Activated CD8-positive, alpha-beta T cell treated with anti-CD3 and anti-CD28 coated beads for 36 hours (primary cell): ENCODE data around the gene VTI1A. TPM values are rescaled to one million over a fixed set of nuclear protein-coding genes. Genes with fewer than 3 reads are reported as not detected.

Source experiments
- ATAC-seq: fragments of 200-7000 bp; cut with Tn5 transposase; one replicate; pipeline ENCODE4 v1.10.0; 2021; ENCODE audit warnings: mild to moderate bottlenecking, moderate library complexity
- CTCF ChIA-PET: fragments of 350-600 bp; sonication (Branson Sonifier 250); formaldehyde crosslinking; loops from one replicate; lab custom pipeline; 2021; ENCODE audit warnings: antibody characterized with exemption; lab: Charles Lee
- POLR2A ChIA-PET: fragments of 350-600 bp; sonication (Branson Sonifier 250); formaldehyde crosslinking; loops from one replicate; lab custom pipeline; 2021; ENCODE audit warnings: antibody characterized with exemption; lab: Charles Lee
- DNase-seq: peaks from one replicate; pipeline ENCODE4 v3.0.0-alpha.2; 2020
- H3K27ac Mint-ChIP-seq: one replicate; pipeline ENCODE4 v1.8.0; 2021; ENCODE audit warnings: mild to moderate bottlenecking, mixed read lengths
- H3K27me3 Mint-ChIP-seq: one replicate; pipeline ENCODE4 v1.8.0; 2021; ENCODE audit warnings: mixed read lengths
- H3K36me3 Mint-ChIP-seq: one replicate; pipeline ENCODE4 v1.8.0; 2021; ENCODE audit warnings: low read depth, mixed read lengths
- H3K4me1 Mint-ChIP-seq: one replicate; pipeline ENCODE4 v1.8.0; 2021; ENCODE audit warnings: low read depth, mixed read lengths
- H3K4me3 Mint-ChIP-seq: one replicate; pipeline ENCODE4 v1.8.0; 2021; ENCODE audit warnings: mild to moderate bottlenecking, moderate library complexity, mixed read lengths
- H3K9me3 Mint-ChIP-seq: one replicate; pipeline ENCODE4 v1.8.0; 2021; ENCODE audit warnings: mixed read lengths
- CTCF ChIP-seq: fragments of 200-600 bp; IDR thresholded peaks from one replicate; pipeline ENCODE4 v1.8.0; 2022; ENCODE audit warnings: antibody characterized with exemption, mild to moderate bottlenecking
- intact Hi-C: fragments of 100-400 bp; cut with micrococcal nuclease; formaldehyde crosslinking; loops from one replicate; pipeline ENCODE4 v1.10.0; 2022
- total RNA-seq, 2 experiments: library from RNA; stranded (reverse); gene quantifications; one replicate each; pipeline ENCODE4 v1.2.3, GENCODE V29; 2021

The VTI1A gene
- total RNA-seq, 2 experiments from 2014 or later: 29.4 to 30.0 TPM

DNA sequence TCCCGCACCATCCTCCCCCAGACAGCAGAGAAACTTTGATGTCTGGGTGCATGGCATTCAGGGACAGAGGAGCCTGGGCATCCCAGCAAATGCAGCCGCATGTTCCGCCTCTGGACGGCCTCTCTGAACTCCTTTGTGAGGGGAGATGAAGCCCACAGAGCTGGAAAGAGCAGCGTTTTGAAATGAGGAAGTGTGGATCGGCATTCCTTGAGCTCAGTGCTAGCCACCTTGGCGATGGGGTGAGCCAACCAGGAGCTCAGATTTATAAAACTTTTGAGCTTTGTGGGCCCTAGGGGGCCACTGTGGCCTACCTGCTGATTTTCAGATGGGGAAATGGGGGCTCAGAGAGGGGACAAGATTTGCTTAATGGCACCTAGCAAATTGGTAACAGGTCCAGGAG, 376.6 kb downstream of the VTI1A start:
- Mint-ChIP-seq H3K4me1 (no peaks in the 10 kb centered on the region), H3K36me3 (peaks cover 2% of the 10 kb centered on the region), H3K4me3 (no peak overlapping the region), H3K27ac (no peak overlapping the region), H3K9me3 (no peaks in the 10 kb centered on the region), H3K27me3 (no peaks in the 10 kb centered on the region)
- intact Hi-C loops: no loop called here
- no peak for TF ChIP-seq CTCF
- ATAC-seq: no peak
- CTCF ChIA-PET: no interaction called here
- DNase-seq: no peak
- POLR2A ChIA-PET: no interaction called here

DNA sequence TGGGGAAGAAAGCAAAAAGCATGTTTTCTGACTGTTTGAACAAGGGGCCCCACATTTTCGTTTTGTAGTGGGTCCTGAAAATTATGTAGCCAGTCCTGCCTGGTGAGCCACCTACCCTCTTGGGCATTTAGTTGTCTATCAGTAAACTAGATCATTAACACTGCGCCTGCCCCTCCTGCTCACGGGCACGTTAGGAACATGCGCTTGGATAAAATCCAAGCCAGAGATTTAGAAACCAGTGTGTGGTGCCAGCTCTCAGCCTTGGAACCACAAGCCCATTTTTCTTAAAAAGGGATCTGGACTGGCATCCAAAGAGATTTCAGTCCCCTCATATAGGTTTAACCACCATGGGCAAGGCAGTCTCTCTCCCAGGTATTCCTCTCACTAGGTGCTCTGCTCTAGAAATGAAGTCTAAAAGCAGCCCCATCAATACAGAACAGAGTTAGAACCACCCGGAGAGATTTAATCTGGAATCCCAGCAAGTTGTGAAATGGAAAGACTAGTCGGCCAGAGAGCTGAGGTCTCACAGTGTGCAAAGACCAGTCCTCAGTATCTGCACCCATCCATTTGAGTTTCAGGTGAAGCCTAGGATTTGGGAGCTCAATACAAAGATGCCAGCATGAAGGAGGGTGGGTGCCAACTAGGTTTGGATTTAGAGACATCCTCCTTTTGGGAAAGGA, 379.1 kb downstream of the VTI1A start:
- no peak for TF ChIP-seq CTCF

GRCh38 chr10:112827086-112827485, 380.1 kb downstream of the VTI1A start:
- ChIA-PET CTCF (no interaction called here), POLR2A (no interaction called here)
- TF ChIP-seq CTCF: no peak
- H3K4me1 Mint-ChIP-seq: no peaks in the 10 kb centered on the region
- ATAC-seq (no peak), DNase-seq (no peak)
- H3K27me3 Mint-ChIP-seq: no peaks in the 10 kb centered on the region
- intact Hi-C loops: no loop called here
- peaks cover 1% of the 10 kb centered on the region for H3K36me3 Mint-ChIP-seq
- no peaks in the 10 kb centered on the region for H3K9me3 Mint-ChIP-seq
- H3K4me3 Mint-ChIP-seq: no peak overlapping the region
- no peak overlapping the region for H3K27ac Mint-ChIP-seq

More for the DNA sequence above, 379.1 kb downstream of the VTI1A start:
- no peaks in the 10 kb centered on the region for H3K27me3 Mint-ChIP-seq
- no peak overlapping the region for H3K4me3 Mint-ChIP-seq
- H3K4me1 Mint-ChIP-seq: no peaks in the 10 kb centered on the region
- ATAC-seq (no peak), DNase-seq (no peak)
- no peak overlapping the region for H3K27ac Mint-ChIP-seq
- intact Hi-C loops: no loop called here
- no peaks in the 10 kb centered on the region for H3K9me3 Mint-ChIP-seq
- H3K36me3 Mint-ChIP-seq: peaks cover 1% of the 10 kb centered on the region
- ChIA-PET CTCF (no interaction called here), POLR2A (no interaction called here)

DNA sequence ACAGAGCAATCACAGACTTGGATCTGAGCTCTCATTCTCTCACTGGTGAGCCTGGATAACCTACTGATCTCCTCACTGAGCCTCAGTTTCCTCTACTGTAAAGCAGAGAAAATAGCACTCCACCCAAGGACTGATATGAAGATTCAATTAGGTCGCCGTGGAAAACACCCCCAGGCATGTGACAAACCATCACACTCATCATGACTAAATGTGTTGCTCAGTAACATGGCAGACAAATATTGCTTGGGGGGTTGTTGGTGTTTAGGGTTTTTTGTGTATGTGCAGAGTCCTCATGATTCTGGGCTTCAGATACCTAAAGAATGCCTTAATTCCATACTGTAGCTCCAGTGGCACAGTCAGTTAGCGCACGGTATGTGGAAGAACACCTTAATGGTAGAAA, 380.9 kb downstream of the VTI1A start:
- CTCF ChIA-PET: no interaction called here
- intact Hi-C loops: no loop called here
- no peaks in the 10 kb centered on the region for H3K9me3 Mint-ChIP-seq
- DNase-seq (no peak), ATAC-seq (no peak)
- TF ChIP-seq CTCF: no peak
- H3K4me1 Mint-ChIP-seq: no peaks in the 10 kb centered on the region
- POLR2A ChIA-PET: no interaction called here
- H3K36me3 Mint-ChIP-seq: peaks cover 1% of the 10 kb centered on the region
- no peak overlapping the region for H3K4me3 Mint-ChIP-seq
- no peaks in the 10 kb centered on the region for H3K27me3 Mint-ChIP-seq
- no peak overlapping the region for H3K27ac Mint-ChIP-seq

- ATAC-seq: no peak
- no peak for DNase-seq
- intact Hi-C loops: no loop called here
Measured at GRCh38 chr10:112831859-112832258, 384.8 kb downstream of the VTI1A start.

More at GRCh38 chr10:112831859-112832258, 384.8 kb downstream of the VTI1A start:
- H3K4me1 Mint-ChIP-seq: peaks cover 2% of the 10 kb centered on the region
- H3K4me3 Mint-ChIP-seq: no peak overlapping the region
- H3K27me3 Mint-ChIP-seq: no peaks in the 10 kb centered on the region
- H3K36me3 Mint-ChIP-seq: peaks cover 3% of the 10 kb centered on the region
- no peak for TF ChIP-seq CTCF
- CTCF ChIA-PET: no interaction called here
- POLR2A ChIA-PET: no interaction called here
- H3K27ac Mint-ChIP-seq: no peak overlapping the region
- H3K9me3 Mint-ChIP-seq: no peaks in the 10 kb centered on the region
